Muscle layer of duodenum (tissue), 2 donors: Measurements from ENCODE around the gene AKR1C4.
"Not testable (repeated sequence)": the region's sequence is repeated elsewhere in the genome, so short reads cannot be mapped to it uniquely, and the experiment has no call there.

Experiments used
- H3K27ac ChIP-seq: one replicate; pipeline ENCODE4 v1.7.0; 2013; ENCODE audit warnings: mild to moderate bottlenecking, low read length
- H3K27me3 ChIP-seq: one replicate; pipeline ENCODE4 v1.7.0; 2013; ENCODE audit warnings: low read depth, mild to moderate bottlenecking, control low read depth, low read length
- H3K36me3 ChIP-seq, 2 donors: one replicate each; pipeline ENCODE4 v1.7.0; 2013; ENCODE audit warnings: low read length in 2 of 2, control low read depth in 1 of 2, mild to moderate bottlenecking in 1 of 2; ENCODE audit not compliant: insufficient read depth in 2 of 2, control insufficient read depth in 1 of 2
- H3K4me1 ChIP-seq, 2 donors: one replicate each; pipeline ENCODE4 v1.7.0; 2013; ENCODE audit warnings: low read length in 2 of 2, mild to moderate bottlenecking in 2 of 2, control low read depth in 1 of 2, moderate library complexity in 1 of 2; ENCODE audit not compliant: insufficient read depth in 2 of 2, control insufficient read depth in 1 of 2
- H3K4me3 ChIP-seq, 2 donors: one replicate each; pipeline ENCODE4 v1.7.0; 2013; ENCODE audit warnings: low read length in 2 of 2, low read depth in 1 of 2, mild to moderate bottlenecking in 1 of 2
- H3K9me3 ChIP-seq, 2 donors: one replicate each; pipeline ENCODE4 v1.7.0; 2013; ENCODE audit warnings: low read length in 2 of 2, control low read depth in 1 of 2, mild to moderate bottlenecking in 1 of 2; ENCODE audit not compliant: control insufficient read depth in 1 of 2
- donor health status: healthy.

The AKR1C4 gene

GRCh38 chr10:5168897-5169420 is 27.7 kb upstream of the AKR1C4 start:
- no peak overlapping the region for H3K4me3 ChIP-seq
- no peaks in the 10 kb centered on the region for H3K4me1 ChIP-seq

GRCh38 chr10:5175581-5175980 is 21.1 kb upstream of the AKR1C4 start:
- H3K4me1 ChIP-seq, H3K27ac ChIP-seq, H3K9me3 ChIP-seq, H3K4me3 ChIP-seq, H3K27me3 ChIP-seq, H3K36me3 ChIP-seq: not testable (repeated sequence)

More at GRCh38 chr10:5168897-5169420, 27.7 kb upstream of the AKR1C4 start:
- H3K27ac ChIP-seq = no peak overlapping the region
- no peaks in the 10 kb centered on the region for H3K36me3 ChIP-seq
- H3K27me3 ChIP-seq = no peaks in the 10 kb centered on the region
- peaks cover 14 to 23% of the 10 kb centered on the region in 2 donors for H3K9me3 ChIP-seq

GRCh38 chr10:5180503-5180902 is 16.1 kb upstream of the AKR1C4 start:
- H3K27ac ChIP-seq, H3K27me3 ChIP-seq, H3K4me1 ChIP-seq, H3K9me3 ChIP-seq, H3K36me3 ChIP-seq, H3K4me3 ChIP-seq: not testable (repeated sequence)

DNA sequence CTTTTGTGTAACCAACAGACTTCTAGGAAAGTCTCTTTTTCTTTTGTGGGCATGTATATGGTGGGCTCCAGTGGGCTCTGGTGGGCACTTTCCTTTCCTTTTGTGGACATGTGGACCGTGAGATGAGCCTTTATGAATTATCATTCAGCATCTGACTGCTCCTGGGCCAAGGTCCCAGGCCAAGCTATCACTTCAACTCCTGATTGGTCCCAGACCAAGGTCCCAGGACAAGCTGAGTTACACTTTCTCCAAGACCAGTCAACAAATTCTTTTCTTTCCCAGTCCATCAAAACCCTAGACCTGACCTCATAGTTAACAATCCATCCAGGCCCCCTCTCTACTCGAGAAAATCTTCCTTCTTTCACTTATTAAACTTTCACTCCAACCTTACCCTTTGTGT is 12.7 kb upstream of the AKR1C4 start:
- H3K27ac ChIP-seq = no peak overlapping the region
- H3K4me3 ChIP-seq = no peak overlapping the region
- H3K27me3 ChIP-seq = no peaks in the 10 kb centered on the region

GRCh38 chr10:5184987-5185775 is 11.5 kb upstream of the AKR1C4 start, which contains the start of gene AKR1C8:
TSS of gene AKR1C8 (minus strand) at chr10:5185150. CDS start at chr10:5185104, 46 bp downstream.
- Histone ChIP-seq H3K27ac (no peak within 1 kb of the TSS), H3K4me3 (no peak within 1 kb of the TSS), H3K9me3 (no peaks in the 10 kb centered on the region), H3K27me3 (no peaks in the 10 kb centered on the region), H3K4me1 (no peaks in the 10 kb centered on the region), H3K36me3 (no peaks in the 10 kb centered on the region)

More for the DNA sequence above, 12.7 kb upstream of the AKR1C4 start:
- H3K9me3 ChIP-seq = no peaks in the 10 kb centered on the region
- H3K36me3 ChIP-seq = no peaks in the 10 kb centered on the region
- H3K4me1 ChIP-seq = no peaks in the 10 kb centered on the region

GRCh38 chr10:5187867-5188266 is 8.8 kb upstream of the AKR1C4 start:
- Histone ChIP-seq H3K4me3 (no peak overlapping the region), H3K9me3 (no peaks in the 10 kb centered on the region), H3K4me1 (no peaks in the 10 kb centered on the region), H3K36me3 (no peaks in the 10 kb centered on the region), H3K27me3 (no peaks in the 10 kb centered on the region), H3K27ac (no peak overlapping the region)

DNA sequence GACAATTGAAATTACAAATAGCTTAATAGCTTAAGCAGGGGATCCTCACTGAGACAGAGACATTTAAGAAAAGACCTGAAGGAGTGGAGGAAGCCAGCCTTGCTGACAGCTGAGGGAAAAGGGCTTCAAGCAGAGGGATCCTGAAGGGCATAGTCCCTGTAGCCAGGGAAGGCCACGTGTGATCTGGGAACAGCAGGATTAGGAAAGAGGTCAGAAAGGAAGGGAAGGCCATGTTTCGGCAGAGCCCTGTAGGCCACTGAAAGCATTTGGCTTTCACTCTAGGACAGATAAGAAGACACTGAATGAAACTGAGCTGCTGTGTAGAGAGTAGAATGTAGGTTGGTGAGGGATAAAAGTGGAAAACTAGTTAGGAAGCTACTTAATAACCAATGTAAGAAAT is 8.3 kb upstream of the AKR1C4 start:
- Histone ChIP-seq H3K36me3 (no peaks in the 10 kb centered on the region), H3K27me3 (no peaks in the 10 kb centered on the region), H3K4me3 (no peak overlapping the region), H3K27ac (no peak overlapping the region), H3K9me3 (no peaks in the 10 kb centered on the region), H3K4me1 (no peaks in the 10 kb centered on the region)

- Histone ChIP-seq H3K9me3 (no peaks in the 10 kb centered on the region), H3K4me3 (no peak overlapping the region), H3K36me3 (no peaks in the 10 kb centered on the region), H3K4me1 (no peaks in the 10 kb centered on the region), H3K27ac (no peak overlapping the region), H3K27me3 (no peaks in the 10 kb centered on the region)
Measured at GRCh38 chr10:5194431-5194830, 2.2 kb upstream of the AKR1C4 start.

DNA sequence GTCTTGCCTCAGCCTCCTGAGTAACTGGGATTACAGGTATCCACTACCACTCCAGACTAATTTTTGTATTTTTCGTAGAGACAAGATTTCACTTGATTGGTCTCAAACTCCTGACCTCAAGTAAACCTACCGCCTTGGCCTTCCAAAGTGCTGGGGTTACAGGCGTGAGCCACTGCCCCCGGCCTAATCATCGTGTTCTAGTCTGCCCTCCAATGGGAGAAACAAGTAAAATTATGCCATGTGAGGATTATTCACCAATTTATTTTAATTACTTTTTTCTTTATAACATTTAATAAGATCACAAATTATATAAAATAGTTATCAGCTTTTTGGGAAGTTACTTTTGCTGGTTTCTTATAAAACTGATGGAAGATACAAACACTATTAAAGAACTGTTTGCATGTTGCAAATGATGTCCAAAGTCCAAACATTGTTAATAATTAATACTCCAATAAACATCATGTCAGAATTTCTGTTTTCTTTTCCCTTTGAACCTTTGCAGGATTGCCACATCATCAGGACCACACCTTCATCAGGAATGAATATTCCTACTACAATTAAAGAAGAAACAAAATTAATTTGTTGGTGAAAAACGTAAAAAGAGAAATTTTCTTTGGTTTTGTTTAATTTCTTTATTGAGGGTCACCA is 786 bp upstream of the AKR1C4 start:
- Histone ChIP-seq H3K27me3 (no peaks in the 10 kb centered on the region), H3K4me3 (no peak overlapping the region), H3K27ac (peak overlapping the region; percentile 34), H3K9me3 (peaks cover 0 to 2% of the 10 kb centered on the region in 2 donors), H3K36me3 (no peaks in the 10 kb centered on the region), H3K4me1 (no peaks in the 10 kb centered on the region)

DNA sequence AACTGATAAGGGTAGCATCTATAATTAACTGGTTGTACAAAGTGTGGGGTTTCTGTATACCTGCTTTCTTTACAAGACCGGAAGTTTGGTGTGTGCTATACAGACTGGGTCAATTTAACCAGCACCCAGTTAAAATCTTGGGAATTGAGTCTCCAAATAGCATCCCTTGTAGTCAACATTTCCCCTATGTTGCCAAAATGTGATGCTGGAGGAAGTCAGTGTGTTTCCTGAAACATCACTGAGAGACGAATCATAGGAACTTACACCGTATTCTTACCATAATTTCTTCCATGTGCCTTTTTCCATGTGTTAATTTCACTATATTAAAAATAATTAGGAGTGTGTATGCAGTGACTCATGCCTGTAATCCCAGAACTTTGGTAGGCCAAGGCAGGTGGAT is 1.7 kb downstream of the AKR1C4 start:
- no peak overlapping the region for H3K4me3 ChIP-seq
- no peaks in the 10 kb centered on the region for H3K27me3 ChIP-seq
- H3K9me3 ChIP-seq = peaks cover 2 to 11% of the 10 kb centered on the region in 2 donors
- H3K36me3 ChIP-seq = no peaks in the 10 kb centered on the region
- H3K27ac ChIP-seq = no peak overlapping the region
- no peaks in the 10 kb centered on the region for H3K4me1 ChIP-seq

DNA sequence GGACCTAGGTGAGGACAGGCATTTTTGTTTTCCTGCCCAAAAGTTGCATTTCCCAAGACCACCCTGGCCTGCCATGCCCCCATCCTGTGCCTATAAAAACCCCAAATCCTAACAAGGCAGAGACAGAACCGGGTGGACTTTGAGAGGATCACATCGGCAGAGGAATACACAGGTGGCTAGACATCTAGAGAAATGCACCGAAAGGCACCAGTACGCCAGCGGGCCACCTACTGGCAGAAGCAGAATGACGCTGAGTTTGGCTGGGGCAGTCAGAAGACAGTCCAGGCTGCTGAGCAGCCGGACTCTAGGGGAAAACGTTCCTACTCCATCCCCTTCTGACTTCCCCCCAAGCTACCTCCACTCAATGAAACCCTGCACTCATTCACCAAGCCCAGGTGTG is 2.8 kb downstream of the AKR1C4 start:
- no peak overlapping the region for H3K27ac ChIP-seq
- peaks cover 5 to 13% of the 10 kb centered on the region in 2 donors for H3K9me3 ChIP-seq
- no peaks in the 10 kb centered on the region for H3K27me3 ChIP-seq
- H3K36me3 ChIP-seq = no peaks in the 10 kb centered on the region
- no peak overlapping the region for H3K4me3 ChIP-seq
- no peaks in the 10 kb centered on the region for H3K4me1 ChIP-seq
